GM18519 (cell line): ENCODE data around the gene FGGY.

Source experiments
- ATAC-seq: cut with Tn5 transposase; IDR thresholded peaks from one replicate; pipeline ENCODE4 v1.9.1; 2021; ENCODE audit warnings: mild to moderate bottlenecking, moderate library complexity; ENCODE audit not compliant: unreplicated experiment, low FRiP score

FGGY gene

GRCh38 chr1:59500950-59501742 lies 204.3 kb downstream of the FGGY start:
- no peak for ATAC-seq

- no peak for ATAC-seq
These were observed 205.3 kb downstream of the FGGY start for GRCh38 chr1:59502009-59502691.

- ATAC-seq, result no peak
These were observed 207.4 kb downstream of the FGGY start for GRCh38 chr1:59504276-59504675.

GRCh38 chr1:59505596-59506028 lies 208.7 kb downstream of the FGGY start:
- ATAC-seq, result no peak

- ATAC-seq, result peak; percentile 60
These were observed 210.1 kb downstream of the FGGY start for GRCh38 chr1:59506952-59507351.

- ATAC-seq, result no peak
These were observed 212.5 kb downstream of the FGGY start for GRCh38 chr1:59509341-59509875.

- ATAC-seq, result no peak
These were observed 213.4 kb downstream of the FGGY start for GRCh38 chr1:59510249-59510648.

GRCh38 chr1:59511476-59512465 lies 214.9 kb downstream of the FGGY start:
- ATAC-seq, result no peak

GRCh38 chr1:59512702-59513101 lies 215.8 kb downstream of the FGGY start:
- ATAC-seq, result no peak

GRCh38 chr1:59514061-59514909 lies 217.4 kb downstream of the FGGY start:
- no peak for ATAC-seq

GRCh38 chr1:59516881-59517280 lies 220.0 kb downstream of the FGGY start:
- ATAC-seq, result no peak

GRCh38 chr1:59520194-59520593 lies 223.3 kb downstream of the FGGY start:
- no peak for ATAC-seq

GRCh38 chr1:59520827-59521418 lies 224.0 kb downstream of the FGGY start:
- no peak for ATAC-seq

GRCh38 chr1:59521456-59521855 lies 224.6 kb downstream of the FGGY start:
- ATAC-seq, result no peak

GRCh38 chr1:59522925-59523505 lies 226.1 kb downstream of the FGGY start:
- no peak for ATAC-seq

GRCh38 chr1:59523745-59524450 lies 227.0 kb downstream of the FGGY start:
- ATAC-seq, result no peak

- no peak for ATAC-seq
These were observed 229.3 kb downstream of the FGGY start for GRCh38 chr1:59526240-59526639.

- no peak for ATAC-seq
These were observed 231.6 kb downstream of the FGGY start for GRCh38 chr1:59528471-59528870.
